Endodermal cell (in vitro differentiated cells): ENCODE data around the gene PXDN. TPM values are rescaled to one million over a fixed set of nuclear protein-coding genes. Genes with fewer than 3 reads are reported as not detected.

Experiments
- DNase-seq: peaks from one replicate; pipeline ENCODE4 v3.0.0-alpha.2; 2017
- H3K27ac ChIP-seq: 2 replicates; pipeline ENCODE4 v1.5.1; 2013; ENCODE audit warnings: mild to moderate bottlenecking, low read depth, low read length, moderate library complexity
- H3K27me3 ChIP-seq: 2 replicates; pipeline ENCODE4 v1.6.1; 2013; ENCODE audit warnings: mild to moderate bottlenecking, low read length, moderate library complexity; ENCODE audit not compliant: insufficient read depth, control insufficient read depth, poor library complexity, severe bottlenecking
- H3K36me3 ChIP-seq: 2 replicates; pipeline ENCODE4 v1.7.0; 2013; ENCODE audit warnings: mild to moderate bottlenecking, low read length, moderate library complexity; ENCODE audit not compliant: control insufficient read depth, insufficient read depth
- H3K4me1 ChIP-seq: one replicate; pipeline ENCODE4 v1.7.0; 2013; ENCODE audit warnings: low read length; ENCODE audit not compliant: control insufficient read depth, insufficient read depth
- H3K4me3 ChIP-seq: 2 replicates; pipeline ENCODE4 v1.5.1; 2013; ENCODE audit warnings: mild to moderate bottlenecking, low read length, moderate library complexity
- H3K9ac ChIP-seq: 2 replicates; pipeline ENCODE4 v1.6.1; 2013; ENCODE audit warnings: mild to moderate bottlenecking, low read length, moderate library complexity; ENCODE audit not compliant: poor library complexity, severe bottlenecking; ENCODE audit errors: extremely low read depth
- H3K9me3 ChIP-seq: 2 replicates; pipeline ENCODE4 v1.6.1; 2013; ENCODE audit warnings: mild to moderate bottlenecking, low read length, moderate library complexity; ENCODE audit not compliant: control insufficient read depth
- H3K27ac Mint-ChIP-seq: 2 replicates; pipeline ENCODE4 v1.8.0; 2020; ENCODE audit warnings: mixed read lengths
- H3K27me3 Mint-ChIP-seq: 2 replicates; pipeline ENCODE4 v1.8.0; 2021; ENCODE audit warnings: mild to moderate bottlenecking, mixed read lengths; ENCODE audit not compliant: insufficient read depth
- H3K36me3 Mint-ChIP-seq: 2 replicates; pipeline ENCODE4 v1.8.0; 2020; ENCODE audit warnings: low read depth, mixed read lengths
- H3K4me1 Mint-ChIP-seq: 2 replicates; pipeline ENCODE4 v1.8.0; 2020; ENCODE audit warnings: mixed read lengths
- H3K4me3 Mint-ChIP-seq: 2 replicates; pipeline ENCODE4 v1.8.0; 2020; ENCODE audit warnings: mild to moderate bottlenecking, moderate library complexity, mixed read lengths
- H3K9me3 Mint-ChIP-seq: 2 replicates; pipeline ENCODE4 v1.8.0; 2020; ENCODE audit warnings: mild to moderate bottlenecking, mixed read lengths
- CTCF ChIP-seq: fragments of 200-600 bp; sonication (generic); conservative IDR thresholded peaks from 2 replicates; pipeline ENCODE4 v1.5.0; 2021; ENCODE audit warnings: antibody characterized with exemption, mild to moderate bottlenecking
- WGBS, 2 experiments: methylation state at CpG; one replicate each; pipeline versions ENCODE4 v1.1.5 to v1.1.7; 2013; ENCODE audit warnings: missing lambda C conversion rate in 2 of 2, mixed read lengths in 1 of 2; ENCODE audit not compliant: insufficient coverage in 1 of 2, insufficient read length in 1 of 2; 5-methylcytosine and 5-hydroxymethylcytosine counted together
- total RNA-seq, 2 donors: library from RNA; stranded (reverse); fragmentation: NEBNext Ultra II Directional in 1 of 2; extraction: Animal tissue kit (Norgen Biotek cat#: 25700) in 1 of 2; gene quantifications; 2 replicates in 1 of 2; 3 replicates in 1 of 2; pipeline ENCODE4 v1.2.1, GENCODE V29; 2021

PXDN gene
- total RNA-seq, 2 donors from 2014 or later = 212 to 247 TPM

- Histone ChIP-seq H3K9me3 (peaks cover 4% of the 10 kb centered on the region), H3K9ac (peak overlapping the region; percentile 17), H3K27ac (no peak overlapping the region), H3K36me3 (peaks cover 23% of the 10 kb centered on the region), H3K4me3 (no peak overlapping the region), H3K27me3 (no peaks in the 10 kb centered on the region), H3K4me1 (peaks cover 3% of the 10 kb centered on the region)
- DNase-seq = peak; percentile 48
- WGBS, 2 experiments = 80 to 93% methylated on average over 1 to 8 of the region's 8 CpGs
- Mint-ChIP-seq H3K4me1 (peaks cover 15% of the 10 kb centered on the region), H3K4me3 (no peak overlapping the region), H3K27me3 (no peaks in the 10 kb centered on the region), H3K27ac (peak overlapping the region; percentile 93), H3K36me3 (peaks cover 27% of the 10 kb centered on the region), H3K9me3 (no peaks in the 10 kb centered on the region)
- no peak for TF ChIP-seq CTCF
These were observed 118.0 kb downstream of the PXDN start for GRCh38 chr2:1626271-1626681.

- peak overlapping the region; percentile 5 for H3K4me3 ChIP-seq
- peak; percentile 91 for DNase-seq
- peaks cover 3% of the 10 kb centered on the region for H3K4me1 ChIP-seq
- H3K9me3 ChIP-seq = peaks cover 4% of the 10 kb centered on the region
- peak overlapping the region; percentile 58 for H3K27ac ChIP-seq
- Mint-ChIP-seq H3K36me3 (peaks cover 21% of the 10 kb centered on the region), H3K27me3 (no peaks in the 10 kb centered on the region), H3K4me1 (peaks cover 15% of the 10 kb centered on the region), H3K4me3 (peak overlapping the region; percentile 41), H3K9me3 (peaks cover 5% of the 10 kb centered on the region), H3K27ac (peak overlapping the region; percentile 93)
- TF ChIP-seq CTCF = no peak
- 40 to 52% methylated on average over 15 to 20 of the region's 20 CpGs for WGBS, 2 experiments
- peaks cover 16% of the 10 kb centered on the region for H3K36me3 ChIP-seq
- H3K27me3 ChIP-seq = no peaks in the 10 kb centered on the region
- H3K9ac ChIP-seq = peak overlapping the region; percentile 30
These were observed 118.9 kb downstream of the PXDN start for GRCh38 chr2:1625281-1626001.

- no peak overlapping the region for H3K27ac ChIP-seq
These were observed 120.3 kb downstream of the PXDN start for GRCh38 chr2:1623906-1624445.

More at GRCh38 chr2:1623906-1624445, 120.3 kb downstream of the PXDN start:
- 92 to 94% methylated on average over 5 to 15 of the region's 16 CpGs for WGBS, 2 experiments
- Mint-ChIP-seq H3K36me3 (peaks cover 6% of the 10 kb centered on the region), H3K27ac (no peak overlapping the region), H3K27me3 (peaks cover 1% of the 10 kb centered on the region), H3K4me3 (no peak overlapping the region), H3K4me1 (peaks cover 15% of the 10 kb centered on the region), H3K9me3 (peaks cover 5% of the 10 kb centered on the region)
- no peak for TF ChIP-seq CTCF
- DNase-seq = no peak
- H3K4me1 ChIP-seq = peaks cover 3% of the 10 kb centered on the region
- no peak overlapping the region for H3K9ac ChIP-seq
- no peaks in the 10 kb centered on the region for H3K27me3 ChIP-seq
- peaks cover 2% of the 10 kb centered on the region for H3K36me3 ChIP-seq
- H3K9me3 ChIP-seq = no peaks in the 10 kb centered on the region
- no peak overlapping the region for H3K4me3 ChIP-seq
